Peyer's patch (tissue), 4 donors: ENCODE data around the gene SEC24D. TPM values are rescaled to one million over a fixed set of nuclear protein-coding genes. Genes with fewer than 3 reads are reported as not detected.

ENCODE experiments used
- DNase-seq, 3 donors: peaks; one replicate each; pipeline ENCODE4 v3.0.0-alpha.2; 2017 to 2019
- H3K27ac ChIP-seq, 4 donors: fragments of 200-600 bp; sonication (generic); one replicate each; pipeline ENCODE4 v1.5.1; 2016 to 2019
- H3K27me3 ChIP-seq, 2 donors: fragments of 200-600 bp; sonication (generic); one replicate each; pipeline ENCODE4 v1.5.1; 2019
- H3K36me3 ChIP-seq, 3 donors: fragments of 200-600 bp; sonication (generic); one replicate each; pipeline ENCODE4 v1.5.1; 2016 to 2019
- H3K4me1 ChIP-seq, 4 donors: fragments of 200-600 bp; sonication (generic); one replicate each; pipeline ENCODE4 v1.5.1; 2016 to 2019
- H3K4me3 ChIP-seq, 4 donors: fragments of 200-600 bp; sonication (generic); 1 replicate in 3 of 4; 2 replicates in 1 of 4; pipeline ENCODE4 v1.5.1; 2016 to 2019; ENCODE audit warnings: mild to moderate bottlenecking in 1 of 4
- H3K9me3 ChIP-seq, 4 donors: fragments of 200-600 bp; sonication (generic); one replicate each; pipeline ENCODE4 v1.5.1; 2016 to 2019; ENCODE audit warnings: mild to moderate bottlenecking in 1 of 4
- POLR2A ChIP-seq, 2 donors: fragments of 450-650 bp; IDR thresholded peaks; one replicate each; pipeline ENCODE4 v1.5.1; 2017; ENCODE audit warnings: antibody characterized with exemption in 2 of 2, mild to moderate bottlenecking in 2 of 2, moderate library complexity in 2 of 2
- total RNA-seq, 4 donors: library from RNA; depleted of rRNA; stranded (reverse); fragments of >200 nt; gene quantifications; one replicate each; pipeline ENCODE4 v1.1.0, GENCODE V29; 2016
- TF ChIP-seq, protein P1 (sequence below), 6 experiments: fragments of 450-650 bp in 4 of 6; fragments of 200-600 bp in 2 of 6; sonication (generic) in 1 of 6; IDR thresholded peaks; one replicate each; pipeline ENCODE4 v1.5.1; 2017 to 2019; ENCODE audit warnings: antibody characterized with exemption in 6 of 6, mild to moderate bottlenecking in 3 of 6, moderate library complexity in 1 of 6

The SEC24D gene
- total RNA-seq, 4 donors from 2014 or later: 52.8 to 117 (median 76.0) TPM

DNA sequence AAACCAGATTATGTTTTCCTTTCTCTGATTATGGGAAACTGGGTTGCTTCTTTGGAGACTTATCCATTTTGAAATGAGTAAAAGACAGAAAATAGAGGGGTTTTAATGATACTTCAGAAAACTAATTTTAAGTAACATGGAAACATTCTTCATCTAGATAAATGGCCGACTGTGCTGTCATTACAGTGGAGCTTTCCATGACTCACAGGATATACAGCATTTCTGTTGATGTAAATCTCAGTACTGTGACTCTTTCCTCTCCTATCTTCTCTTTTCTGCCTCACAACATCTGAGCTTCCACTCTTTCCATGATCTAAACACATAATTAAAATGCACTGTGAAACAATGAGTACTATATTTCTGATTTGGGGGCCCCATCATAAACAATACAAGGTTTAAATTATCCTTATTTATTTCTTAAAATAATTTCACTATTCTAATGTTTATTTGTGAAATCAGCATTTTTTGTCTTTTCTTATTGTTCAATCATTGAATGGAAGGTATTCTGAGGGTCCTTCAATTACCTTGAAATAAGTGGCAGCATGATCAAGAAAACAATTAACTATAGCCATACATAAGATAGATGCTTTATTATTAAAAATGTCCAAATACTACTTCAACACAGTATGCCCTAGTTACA is 19.3 kb downstream of the SEC24D start:
- no peaks in the 10 kb centered on the region for H3K4me1 ChIP-seq
- no peaks in the 10 kb centered on the region for H3K27me3 ChIP-seq
- DNase-seq: no peak
- H3K9me3 ChIP-seq: no peaks in the 10 kb centered on the region
- H3K4me3 ChIP-seq: no peak overlapping the region
- H3K36me3 ChIP-seq: peaks cover 0 to 49% (median 0%) of the 10 kb centered on the region in 3 donors
- no peak overlapping the region for H3K27ac ChIP-seq
- TF ChIP-seq, protein P1, sequence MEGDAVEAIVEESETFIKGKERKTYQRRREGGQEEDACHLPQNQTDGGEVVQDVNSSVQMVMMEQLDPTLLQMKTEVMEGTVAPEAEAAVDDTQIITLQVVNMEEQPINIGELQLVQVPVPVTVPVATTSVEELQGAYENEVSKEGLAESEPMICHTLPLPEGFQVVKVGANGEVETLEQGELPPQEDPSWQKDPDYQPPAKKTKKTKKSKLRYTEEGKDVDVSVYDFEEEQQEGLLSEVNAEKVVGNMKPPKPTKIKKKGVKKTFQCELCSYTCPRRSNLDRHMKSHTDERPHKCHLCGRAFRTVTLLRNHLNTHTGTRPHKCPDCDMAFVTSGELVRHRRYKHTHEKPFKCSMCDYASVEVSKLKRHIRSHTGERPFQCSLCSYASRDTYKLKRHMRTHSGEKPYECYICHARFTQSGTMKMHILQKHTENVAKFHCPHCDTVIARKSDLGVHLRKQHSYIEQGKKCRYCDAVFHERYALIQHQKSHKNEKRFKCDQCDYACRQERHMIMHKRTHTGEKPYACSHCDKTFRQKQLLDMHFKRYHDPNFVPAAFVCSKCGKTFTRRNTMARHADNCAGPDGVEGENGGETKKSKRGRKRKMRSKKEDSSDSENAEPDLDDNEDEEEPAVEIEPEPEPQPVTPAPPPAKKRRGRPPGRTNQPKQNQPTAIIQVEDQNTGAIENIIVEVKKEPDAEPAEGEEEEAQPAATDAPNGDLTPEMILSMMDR (IDR thresholded peaks at IDR 0.05): no peak
- TF ChIP-seq POLR2A (IDR thresholded peaks at IDR 0.05): no peak

DNA sequence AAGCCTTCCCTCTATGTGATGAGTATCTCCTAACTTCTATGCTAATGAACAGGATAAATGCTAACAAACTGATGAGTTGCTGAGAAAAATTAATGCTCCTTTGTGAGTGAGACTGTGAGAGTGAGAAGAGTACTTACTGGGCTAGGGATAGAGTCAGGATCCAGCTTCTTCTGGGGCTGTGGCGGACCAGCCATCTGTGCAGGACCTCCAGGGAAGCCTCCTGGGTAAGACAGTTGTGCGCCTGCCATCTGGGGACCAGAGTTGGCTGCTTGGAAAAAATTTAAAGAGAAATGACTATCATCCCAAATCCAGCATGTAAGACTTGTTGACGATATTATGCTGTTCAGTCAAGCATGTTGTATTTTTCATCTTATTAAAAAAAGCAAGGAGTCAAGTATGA is 21.0 kb downstream of the SEC24D start:
- Histone ChIP-seq H3K9me3 (no peaks in the 10 kb centered on the region), H3K4me3 (no peak overlapping the region), H3K36me3 (peaks cover 0 to 49% (median 0%) of the 10 kb centered on the region in 3 donors), H3K27me3 (no peaks in the 10 kb centered on the region), H3K27ac (no peak overlapping the region), H3K4me1 (no peaks in the 10 kb centered on the region)
- DNase-seq: no peak
- TF ChIP-seq POLR2A (IDR thresholded peaks at IDR 0.05): no peak
- TF ChIP-seq, protein P1 (IDR thresholded peaks at IDR 0.05): no peak

DNA sequence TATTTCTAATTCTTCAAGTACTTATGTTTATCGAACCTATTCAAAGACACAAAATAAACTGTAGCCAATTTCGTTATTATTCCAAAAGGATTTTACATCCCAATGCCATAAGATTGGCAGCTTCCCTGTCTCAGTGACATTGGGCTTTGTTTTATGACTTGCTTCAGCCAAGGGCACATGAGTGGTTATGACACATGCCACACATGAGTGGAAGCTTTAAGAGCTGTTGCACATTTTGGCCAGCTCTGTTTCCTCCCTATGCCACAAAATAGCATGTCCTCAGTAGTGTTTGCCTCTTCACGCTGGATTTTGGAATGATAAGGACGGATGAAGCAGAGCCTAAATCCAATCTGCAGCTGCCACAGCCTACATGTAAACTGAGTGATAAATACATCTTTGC is 21.9 kb downstream of the SEC24D start:
- H3K4me3 ChIP-seq: no peak overlapping the region
- DNase-seq: no peak
- TF ChIP-seq POLR2A (IDR thresholded peaks at IDR 0.05): no peak
- TF ChIP-seq, protein P1 (IDR thresholded peaks at IDR 0.05): no peak
- H3K27me3 ChIP-seq: no peaks in the 10 kb centered on the region
- H3K36me3 ChIP-seq: peaks cover 0 to 57% (median 0%) of the 10 kb centered on the region in 3 donors
- no peaks in the 10 kb centered on the region for H3K4me1 ChIP-seq
- H3K27ac ChIP-seq: no peak overlapping the region
- H3K9me3 ChIP-seq: no peaks in the 10 kb centered on the region

DNA sequence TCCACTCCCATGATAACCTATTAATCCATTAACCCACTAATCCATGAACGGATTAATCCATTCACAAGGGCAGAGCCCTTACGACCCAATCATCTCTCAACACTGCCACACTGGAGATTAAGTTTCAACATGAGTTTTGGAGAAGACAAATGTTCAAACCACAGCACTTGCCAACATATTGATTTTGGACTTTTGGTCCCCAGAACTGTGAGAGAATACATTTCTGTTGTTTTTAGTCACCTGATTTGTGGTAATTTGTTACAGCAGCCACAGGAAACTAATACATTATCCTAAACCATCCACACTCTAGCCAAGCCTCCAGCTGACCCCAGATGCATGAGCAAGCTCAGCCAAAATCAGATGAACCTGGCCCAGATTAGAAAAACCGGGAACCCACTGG is 22.4 kb downstream of the SEC24D start:
- no peak for DNase-seq
- H3K36me3 ChIP-seq: peaks cover 0 to 61% (median 0%) of the 10 kb centered on the region in 3 donors
- H3K4me1 ChIP-seq: no peaks in the 10 kb centered on the region
- no peak overlapping the region for H3K27ac ChIP-seq
- no peaks in the 10 kb centered on the region for H3K27me3 ChIP-seq
- H3K4me3 ChIP-seq: no peak overlapping the region
- H3K9me3 ChIP-seq: no peaks in the 10 kb centered on the region
- TF ChIP-seq, protein P1 (IDR thresholded peaks at IDR 0.05): no peak

DNA sequence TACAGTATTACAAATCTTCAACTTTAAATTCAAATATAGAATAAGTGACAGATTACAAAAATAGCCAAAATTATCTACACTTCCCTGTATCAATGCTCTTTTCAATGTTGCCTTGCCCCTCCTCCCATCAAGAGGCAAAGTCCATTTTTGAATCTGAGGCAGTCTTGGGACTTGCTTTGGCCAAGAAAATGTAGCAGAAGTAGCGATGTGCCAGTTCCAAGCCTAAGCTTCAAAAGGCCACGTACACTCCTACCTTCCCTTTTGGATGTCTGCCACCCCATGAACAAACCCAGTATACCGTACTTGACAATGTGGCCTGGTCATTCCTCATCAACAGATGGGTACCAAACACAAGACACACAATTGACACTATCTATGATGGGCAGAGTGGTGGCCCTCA is 24.1 kb downstream of the SEC24D start:
- H3K27ac ChIP-seq: no peak overlapping the region
- H3K9me3 ChIP-seq: no peaks in the 10 kb centered on the region
- H3K27me3 ChIP-seq: no peaks in the 10 kb centered on the region
- TF ChIP-seq, protein P1 (IDR thresholded peaks at IDR 0.05): no peak
- TF ChIP-seq POLR2A (IDR thresholded peaks at IDR 0.05): no peak
- no peak for DNase-seq
- peaks cover 0 to 78% (median 0%) of the 10 kb centered on the region in 3 donors for H3K36me3 ChIP-seq
- no peaks in the 10 kb centered on the region for H3K4me1 ChIP-seq
- H3K4me3 ChIP-seq: no peak overlapping the region
